H1 (cell line): ENCODE results near the gene C19orf12. TPM values are rescaled to one million over a fixed set of nuclear protein-coding genes. Genes with fewer than 3 reads are reported as not detected.

Experiments
- CTCF ChIA-PET: fragments of 300-600 bp; sonication (Branson Sonifier 250); formaldehyde crosslinking; loops from one replicate; lab custom pipeline; 2021; ENCODE audit not compliant: partially characterized antibody; lab: Charles Lee
- POLR2A ChIA-PET: fragments of 300-600 bp; sonication (Branson Sonifier 250); formaldehyde crosslinking; loops from one replicate; lab custom pipeline; 2021; ENCODE audit warnings: inconsistent platforms; ENCODE audit not compliant: partially characterized antibody; lab: Charles Lee
- DNase-seq, 2 experiments: peaks; one replicate each; pipeline versions ENCODE4 v3.0.0 to v3.0.0-alpha.2; 2010 to 2022; ENCODE audit warnings: low spot score in 2 of 2, low read depth in 1 of 2, mixed read lengths in 1 of 2
- FAIRE-seq: peaks from 2 replicates; lab custom pipeline; 2011; peaks lifted over from hg19 to GRCh38; lab: Jason Lieb, UNC
- H2AFZ ChIP-seq: 2 replicates; pipeline ENCODE4 v1.8.1; 2012; ENCODE audit warnings: low read length, inconsistent platforms
- H2AK5ac ChIP-seq: 2 replicates; pipeline ENCODE4 v1.6.1; 2013; ENCODE audit warnings: low read depth, low read length
- H2BK120ac ChIP-seq: replicated peaks from 2 replicates; pipeline ENCODE3; 2013; ENCODE audit warnings: low read depth, low read length, inconsistent platforms
- H2BK12ac ChIP-seq: 2 replicates; pipeline ENCODE4 v1.6.1; 2013; ENCODE audit warnings: low read depth, low read length
- H2BK15ac ChIP-seq: 2 replicates; pipeline ENCODE4 v1.6.1; 2013; ENCODE audit warnings: low read length
- H2BK20ac ChIP-seq: 2 replicates; pipeline ENCODE4 v1.6.1; 2013; ENCODE audit warnings: low read length
- H2BK5ac ChIP-seq: 2 replicates; pipeline ENCODE4 v1.6.1; 2013; ENCODE audit warnings: low read depth, low read length
- H3K14ac ChIP-seq: 2 replicates; pipeline ENCODE4 v1.6.1; 2013; ENCODE audit warnings: inconsistent platforms; ENCODE audit not compliant: insufficient read length
- H3K18ac ChIP-seq: 2 replicates; pipeline ENCODE4 v1.6.1; 2013; ENCODE audit warnings: low read length; ENCODE audit errors: extremely low read depth
- H3K23ac ChIP-seq: 2 replicates; pipeline ENCODE4 v1.6.1; 2013; ENCODE audit warnings: inconsistent platforms; ENCODE audit not compliant: insufficient read length
- H3K23me2 ChIP-seq: 2 replicates; pipeline ENCODE4 v1.6.1; 2013; ENCODE audit warnings: low read depth, low read length
- H3K27ac ChIP-seq: 2 replicates; pipeline ENCODE4 v1.6.1; 2011; ENCODE audit warnings: low read depth, low read length, inconsistent platforms
- H3K27me3 ChIP-seq, 4 experiments: replicated peaks in 1 of 4; 1 replicate in 1 of 4; 2 replicates in 3 of 4; pipeline versions ENCODE4 v1.6.1 to v1.8.1; 2011 to 2013; ENCODE audit warnings: low read length in 3 of 4, mild to moderate bottlenecking in 3 of 4, inconsistent platforms in 2 of 4, mixed read lengths in 2 of 4, moderate library complexity in 1 of 4; ENCODE audit not compliant: control insufficient read depth in 3 of 4, insufficient read depth in 3 of 4; ENCODE audit errors: extremely low read depth in 1 of 4
- H3K36me3 ChIP-seq, 4 experiments: 2 replicates each; pipeline versions ENCODE4 v1.6.1 to v1.8.1; 2011 to 2013; ENCODE audit warnings: mild to moderate bottlenecking in 4 of 4, low read length in 3 of 4, moderate library complexity in 2 of 4, control low read depth in 1 of 4, inconsistent platforms in 1 of 4; ENCODE audit not compliant: insufficient read depth in 4 of 4, control insufficient read depth in 2 of 4
- H3K4ac ChIP-seq: replicated peaks from 2 replicates; pipeline ENCODE3; 2013; ENCODE audit warnings: low read length, low read depth, mixed read lengths, inconsistent platforms; ENCODE audit not compliant: insufficient read length
- H3K4me1 ChIP-seq, 4 experiments: replicated peaks in 1 of 4; 1 replicate in 1 of 4; 2 replicates in 3 of 4; pipeline versions ENCODE4 v1.6.1 to v1.8.1; 2011 to 2013; ENCODE audit warnings: low read length in 3 of 4, inconsistent platforms in 2 of 4, mixed read lengths in 1 of 4; ENCODE audit not compliant: insufficient read depth in 4 of 4, control insufficient read depth in 3 of 4
- H3K4me2 ChIP-seq, 2 experiments: 2 replicates each; pipeline versions ENCODE4 v1.6.1 to v1.8.1; 2011 to 2013; ENCODE audit warnings: low read depth in 2 of 2, low read length in 2 of 2, control low read depth in 1 of 2, inconsistent platforms in 1 of 2, mild to moderate bottlenecking in 1 of 2; ENCODE audit not compliant: insufficient read depth in 1 of 2
- H3K4me3 ChIP-seq, 4 experiments: fragments of 200-600, 300-600 bp in 1 of 4; sonication (generic), shearing (Covaris generic), sonication (Bioruptor Twin) in 1 of 4; 2 replicates each; pipeline versions ENCODE4 v1.5.1 to v1.8.1; 2011 to 2016; ENCODE audit warnings: low read length in 4 of 4, low read depth in 3 of 4, control low read depth in 2 of 4, inconsistent platforms in 2 of 4, mild to moderate bottlenecking in 2 of 4, mixed read lengths in 1 of 4, moderate library complexity in 1 of 4; ENCODE audit not compliant: insufficient read depth in 2 of 4; ENCODE audit errors: extremely low read depth in 1 of 4
- H3K56ac ChIP-seq: replicated peaks from 2 replicates; pipeline ENCODE3; 2013; ENCODE audit warnings: low read depth, mild to moderate bottlenecking, mixed read lengths, low read length, inconsistent platforms; ENCODE audit not compliant: insufficient read length
- H3K79me1 ChIP-seq: 2 replicates; pipeline ENCODE4 v1.6.1; 2013; ENCODE audit warnings: low read depth, low read length, control low read depth
- H3K79me2 ChIP-seq, 2 experiments: 2 replicates each; pipeline versions ENCODE4 v1.6.1 to v1.8.1; 2012 to 2013; ENCODE audit warnings: low read length in 2 of 2, mild to moderate bottlenecking in 2 of 2, inconsistent platforms in 1 of 2; ENCODE audit not compliant: insufficient read depth in 2 of 2, control insufficient read depth in 1 of 2
- H3K9ac ChIP-seq, 4 experiments: replicated peaks in 1 of 4; 1 replicate in 1 of 4; 2 replicates in 3 of 4; pipeline versions ENCODE4 v1.6.1 to v1.8.1; 2011 to 2013; ENCODE audit warnings: low read depth in 3 of 4, low read length in 3 of 4, control low read depth in 2 of 4, mild to moderate bottlenecking in 2 of 4, moderate library complexity in 2 of 4, inconsistent platforms in 1 of 4; ENCODE audit errors: extremely low read depth in 1 of 4
- H3K9me3 ChIP-seq, 2 experiments: 2 replicates each; pipeline versions ENCODE4 v1.6.1 to v1.8.1; 2012 to 2013; ENCODE audit warnings: mild to moderate bottlenecking in 2 of 2, moderate library complexity in 2 of 2, control low read depth in 1 of 2, inconsistent platforms in 1 of 2, low read depth in 1 of 2, low read length in 1 of 2, mixed read lengths in 1 of 2; ENCODE audit not compliant: insufficient read depth in 2 of 2
- H4K20me1 ChIP-seq, 2 experiments: replicated peaks in 1 of 2; 2 replicates each; pipeline versions ENCODE3 to v1.8.1; 2011 to 2013; ENCODE audit warnings: inconsistent platforms in 2 of 2, low read length in 2 of 2, mild to moderate bottlenecking in 1 of 2; ENCODE audit not compliant: insufficient read depth in 2 of 2, control insufficient read depth in 1 of 2
- H4K5ac ChIP-seq: 2 replicates; pipeline ENCODE4 v1.6.1; 2013; ENCODE audit warnings: low read length, low read depth, mixed read lengths, inconsistent platforms; ENCODE audit not compliant: insufficient read length
- H4K8ac ChIP-seq: 2 replicates; pipeline ENCODE4 v1.8.0; 2013; ENCODE audit warnings: mild to moderate bottlenecking, moderate library complexity, low read length, inconsistent platforms; ENCODE audit not compliant: insufficient read depth; ENCODE audit errors: extremely low read depth
- H4K91ac ChIP-seq: replicated peaks from 2 replicates; pipeline ENCODE3; 2013; ENCODE audit warnings: low read length, mixed read lengths, inconsistent platforms; ENCODE audit not compliant: insufficient read length
- BACH1 ChIP-seq: IDR thresholded peaks from 2 replicates; pipeline ENCODE4 v1.6.1; 2012; ENCODE audit warnings: low read length, improper control_type of control experiment
- MAFK ChIP-seq: IDR thresholded peaks from 2 replicates; pipeline ENCODE4 v1.6.1; 2012; ENCODE audit warnings: low read depth, mild to moderate bottlenecking, improper control_type of control experiment, low read length
- POLR2A ChIP-seq, 2 experiments: IDR thresholded peaks; 1 replicate in 1 of 2; 2 replicates in 1 of 2; pipeline ENCODE4 v1.6.1; 2011; ENCODE audit warnings: low read depth in 2 of 2, low read length in 2 of 2, mild to moderate bottlenecking in 2 of 2; ENCODE audit errors: control extremely low read depth in 1 of 2
- RAD21 ChIP-seq, 2 experiments: IDR thresholded peaks in 1 of 2; conservative IDR thresholded peaks in 1 of 2; 2 replicates each; pipeline ENCODE4 v1.6.1; 2011; ENCODE audit warnings: low read depth in 2 of 2, low read length in 2 of 2, improper control_type of control experiment in 1 of 2, inconsistent platforms in 1 of 2, mild to moderate bottlenecking in 1 of 2, moderate library complexity in 1 of 2
- WGBS, 2 experiments: shearing (Covaris generic) in 1 of 2; methylation state at CpG; one replicate each; pipeline versions ENCODE4 v1.1.6 to v1.1.7; 2013 to 2015; ENCODE audit warnings: low lambda C conversion rate in 2 of 2, mixed read lengths in 2 of 2, inconsistent platforms in 1 of 2, low coverage in 1 of 2, missing lambda C conversion rate in 1 of 2; ENCODE audit not compliant: insufficient replicate concordance in 2 of 2, insufficient coverage in 1 of 2, insufficient read length in 1 of 2; ENCODE audit errors: extremely low coverage in 1 of 2, missing lambda C conversion rate in 1 of 2; 5-methylcytosine and 5-hydroxymethylcytosine counted together
- polyA plus RNA-seq, 7 experiments: library from polyadenylated mRNA; depleted of rRNA in 3 of 7; stranded (reverse) in 5 of 7; unstranded in 2 of 7; fragments of >200 nt in 5 of 7; fragments of 200-250 nt in 2 of 7; gene quantifications; 1 replicate in 5 of 7; 2 replicates in 1 of 7; 4 replicates in 1 of 7; pipeline versions ENCODE4 v1.2.1 to v1.2.3, GENCODE V29; 2011 to 2013; ENCODE audit warnings: missing spikeins in 2 of 7, mixed read lengths in 2 of 7
- total RNA-seq: library from RNA; stranded (reverse); fragmentation: NEBNext Ultra II Directional; extraction: Animal tissue kit (Norgen Biotek cat#: 25700); gene quantifications from 2 replicates; pipeline ENCODE4 v1.2.1, GENCODE V29; 2021

The C19orf12 gene
- total and polyA plus RNA-seq, 2 of the 8 experiments (the other 6 are each of a cell fraction or from before 2014, with no cell fraction given) = 10.7 to 11.9 TPM

- Histone ChIP-seq H3K23ac (no peak overlapping the region), H3K27me3 (no peaks in the 10 kb centered on the region; a peak in 1 of 7 replicates), H4K5ac (no peak overlapping the region), H3K27ac (no peak overlapping the region), H3K4me2 (no peak overlapping the region), H4K20me1 (no peaks in the 10 kb centered on the region), H3K9me3 (no peaks in the 10 kb centered on the region), H2BK12ac (no peak overlapping the region), H3K14ac (no peak overlapping the region), H2AK5ac (no peak overlapping the region), H4K8ac (no peak overlapping the region), H3K9ac (no peak overlapping the region), H3K4ac (no peak overlapping the region), H3K56ac (no peak overlapping the region), H2BK120ac (no peak overlapping the region), H3K4me1 (0 out of 7 replicates have a peak, but pooled peaks cover 0 to 3% (median 0%) of the 10 kb centered on the region in 4 experiments), H2BK15ac (no peak overlapping the region), H3K4me3 (no peak overlapping the region), H3K36me3 (no peaks in the 10 kb centered on the region), H3K23me2 (no peaks in the 10 kb centered on the region), H3K79me2 (no peaks in the 10 kb centered on the region), H3K79me1 (no peaks in the 10 kb centered on the region), H2BK20ac (no peak overlapping the region), H2BK5ac (no peak overlapping the region), H3K18ac (no peak overlapping the region), H4K91ac (no peak overlapping the region), H2AFZ (no peak overlapping the region)
- TF ChIP-seq POLR2A (IDR thresholded peaks at IDR 0.05; ENCODE audit: control extremely low read depth in 1 of 2, low read depth in 2 of 2, low read length in 2 of 2) (no peak), RAD21 (IDR thresholded peaks at IDR 0.05 in 1 of 2, conservative IDR thresholded peaks at IDR 0.05 in 1 of 2; ENCODE audit: low read depth in 2 of 2, low read length in 2 of 2) (no peak), BACH1 (peak; percentile 79), MAFK (peak; percentile 50; the same call in 1 of the 2 replicates)
- FAIRE-seq (no peak), DNase-seq (no peak)
- POLR2A ChIA-PET = no interaction called here
- 89% methylated on average over 16 of the region's 18 CpGs; no CpG with 5 or more reads in 1 of the 2 experiments for WGBS, 2 experiments
- CTCF ChIA-PET = interaction anchor here (7.6 kb wide), 1 partner anchor 77 kb away, joined by 67 read pairs; no protein-coding TSS in a partner anchor
Measured at GRCh38 chr19:29687897-29688728, 26.9 kb downstream of the C19orf12 start.
